H1 (cell line): ENCODE data around the gene INTS6. TPM values are rescaled to one million over a fixed set of nuclear protein-coding genes. Genes with fewer than 3 reads are reported as not detected.

ENCODE experiments used
- BACH1 ChIP-seq: IDR thresholded peaks from 2 replicates; pipeline ENCODE4 v1.6.1; 2012; ENCODE audit warnings: low read length, improper control_type of control experiment
- CHD2 ChIP-seq: IDR thresholded peaks from 2 replicates; pipeline ENCODE4 v1.6.1; 2012; ENCODE audit warnings: low read length, improper control_type of control experiment
- CHD7 ChIP-seq: fragments of 300-600 bp; sonication (generic); IDR thresholded peaks from 2 replicates; pipeline ENCODE4 v1.7.1; 2012; ENCODE audit warnings: low read length, moderate library complexity, mild to moderate bottlenecking, inconsistent platforms; ENCODE audit not compliant: insufficient replicate concordance
- GABPA ChIP-seq: IDR thresholded peaks from 2 replicates; pipeline ENCODE4 v1.6.1; 2011; ENCODE audit warnings: mild to moderate bottlenecking, low read length, moderate library complexity, borderline replicate concordance; ENCODE audit not compliant: insufficient read depth
- JUND ChIP-seq: IDR thresholded peaks from 2 replicates; pipeline ENCODE4 v1.6.1; 2011; ENCODE audit warnings: mild to moderate bottlenecking, improper control_type of control experiment, low read length
- RFX5 ChIP-seq: IDR thresholded peaks from 2 replicates; pipeline ENCODE4 v1.6.1; 2011; ENCODE audit warnings: low read depth, low read length, improper control_type of control experiment, borderline replicate concordance
- SAP30 ChIP-seq: fragments of 300-600 bp; sonication (generic); IDR thresholded peaks from 2 replicates; pipeline ENCODE4 v1.7.1; 2012; ENCODE audit warnings: low read length, moderate library complexity, mild to moderate bottlenecking, inconsistent platforms; ENCODE audit not compliant: insufficient read depth, insufficient replicate concordance
- SIN3A ChIP-seq, 2 experiments: IDR thresholded peaks in 1 of 2; conservative IDR thresholded peaks in 1 of 2; 2 replicates each; pipeline ENCODE4 v1.6.1; 2011 to 2012; ENCODE audit warnings: low read length in 2 of 2, improper control_type of control experiment in 1 of 2, low read depth in 1 of 2, mild to moderate bottlenecking in 1 of 2
- SIX5 ChIP-seq: IDR thresholded peaks from 2 replicates; pipeline ENCODE4 v1.6.1; 2011; ENCODE audit warnings: mild to moderate bottlenecking, low read depth, low read length
- SP1 ChIP-seq: IDR thresholded peaks from 2 replicates; pipeline ENCODE4 v1.6.1; 2011; ENCODE audit warnings: low read depth, low read length
- SP4 ChIP-seq: IDR thresholded peaks from 2 replicates; pipeline ENCODE4 v1.6.1; 2012; ENCODE audit warnings: low read length, inconsistent platforms
- SUZ12 ChIP-seq: fragments of 200-600 bp; sonication (generic); IDR thresholded peaks from 2 replicates; pipeline ENCODE4 v1.6.1; 2012; ENCODE audit warnings: mild to moderate bottlenecking, inconsistent platforms, low read length, moderate library complexity, mixed read lengths
- TEAD4 ChIP-seq: IDR thresholded peaks from 2 replicates; pipeline ENCODE4 v1.6.1; 2012; ENCODE audit warnings: low read depth, low read length, inconsistent platforms, mixed read lengths
- polyA plus RNA-seq, 7 experiments: library from polyadenylated mRNA; depleted of rRNA in 3 of 7; stranded (reverse) in 5 of 7; unstranded in 2 of 7; fragments of >200 nt in 5 of 7; fragments of 200-250 nt in 2 of 7; gene quantifications; 1 replicate in 5 of 7; 2 replicates in 1 of 7; 4 replicates in 1 of 7; pipeline versions ENCODE4 v1.2.1 to v1.2.3, GENCODE V29; 2011 to 2013; ENCODE audit warnings: missing spikeins in 2 of 7, mixed read lengths in 2 of 7
- total RNA-seq: library from RNA; stranded (reverse); fragmentation: NEBNext Ultra II Directional; extraction: Animal tissue kit (Norgen Biotek cat#: 25700); gene quantifications from 2 replicates; pipeline ENCODE4 v1.2.1, GENCODE V29; 2021

Gene INTS6
- total and polyA plus RNA-seq, 2 of the 8 experiments (the other 6 are each of a cell fraction or from before 2014, with no cell fraction given): 12.6 to 42.8 TPM

DNA sequence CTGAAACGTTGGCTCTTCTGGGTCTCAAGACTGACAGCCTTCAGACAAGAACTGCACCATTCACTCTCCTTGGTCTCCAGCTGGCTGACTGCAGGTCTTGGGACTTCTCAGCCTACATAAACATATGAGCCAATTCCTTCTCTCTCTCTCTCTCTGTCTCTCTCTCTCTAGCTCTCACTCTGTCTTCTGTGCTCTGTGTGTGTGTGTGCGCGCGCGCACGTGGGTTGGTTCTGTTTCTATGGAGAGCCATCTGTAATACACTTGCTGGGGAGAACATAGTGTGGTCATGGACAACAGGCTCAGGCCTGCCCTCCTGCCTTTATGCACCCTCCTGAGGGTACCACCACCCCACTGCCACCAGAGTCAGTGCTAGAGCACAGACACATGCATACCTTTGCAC, 127.0 kb downstream of the INTS6 start (continued):
- no peak for TF ChIP-seq CHD7
- no peak for TF ChIP-seq SUZ12
- TF ChIP-seq BACH1: no peak
- TF ChIP-seq SP4: no peak
- no peak for TF ChIP-seq JUND
- TF ChIP-seq SIX5: no peak
- no peak for TF ChIP-seq RFX5
- TF ChIP-seq SP1: no peak
- no peak for TF ChIP-seq TEAD4
- TF ChIP-seq GABPA: no peak
- TF ChIP-seq CHD2: no peak
- TF ChIP-seq SIN3A (conservative IDR thresholded peaks at IDR 0.05 in 1 of 2, IDR thresholded peaks at IDR 0.05 in 1 of 2; ENCODE audit: low read depth in 1 of 2, low read length in 2 of 2): no peak
- TF ChIP-seq SAP30: no peak
